ENCODE data around the gene KRTAP5-2. TPM values are rescaled to one million over a fixed set of nuclear protein-coding genes. Genes with fewer than 3 reads are reported as not detected.
A peak's percentile ranks its signal among the peaks of the same experiment; 100 is the strongest.

The KRTAP5-2 gene
- total and polyA plus RNA-seq, 10 donors: not detected

DNA sequence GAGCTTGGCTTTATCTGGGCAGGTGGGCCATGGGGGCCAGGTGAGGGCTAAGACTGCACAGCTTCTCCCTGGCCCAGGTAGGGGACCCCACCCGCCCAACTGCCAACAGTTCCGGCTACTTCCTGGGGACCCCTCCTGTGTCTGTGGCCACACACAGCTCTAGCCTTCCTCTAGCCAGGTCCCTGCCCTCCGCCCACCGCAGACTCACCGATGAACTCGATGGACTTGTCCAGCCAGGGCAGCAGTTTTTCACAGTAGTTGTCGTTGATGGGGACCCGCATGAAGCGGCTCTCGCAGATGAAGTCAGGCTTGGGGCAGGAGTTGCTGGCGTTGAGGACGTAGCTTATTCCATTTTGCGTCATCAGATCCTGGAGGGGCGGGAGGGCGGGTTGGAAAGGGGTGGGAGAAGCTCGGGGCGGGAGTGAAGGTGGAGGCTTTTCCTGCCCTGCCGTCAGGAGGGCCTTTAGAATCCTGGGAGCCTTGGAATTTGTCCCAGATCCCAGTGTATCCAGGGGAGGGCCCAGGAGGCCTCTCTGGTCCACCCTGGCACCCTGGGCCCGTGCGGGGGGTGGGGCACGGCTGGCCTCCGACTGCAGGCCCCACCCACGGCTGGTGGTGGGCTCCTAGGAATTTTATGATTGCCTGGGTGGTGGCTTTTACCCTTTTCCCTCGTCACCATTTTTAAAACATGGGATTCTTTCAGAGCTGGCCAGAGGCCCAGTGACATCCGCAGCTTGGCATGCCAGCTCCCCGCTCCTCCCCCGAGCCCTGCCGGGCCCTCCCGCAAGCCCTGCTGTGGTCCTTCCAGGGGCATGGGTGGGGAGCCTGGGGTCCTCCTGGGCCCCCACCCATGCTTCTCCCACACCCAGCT is 40.0 kb downstream of the KRTAP5-2 start:
- Histone ChIP-seq H3K4me3 (no peak overlapping the region), H3K4me1 (peaks cover 4 to 36% (median 19%) of the 10 kb centered on the region in 6 donors), H3K36me3 (peaks cover 0 to 49% (median 3%) of the 10 kb centered on the region in 6 donors), H3K27me3 (replicated peaks in 1 of 7) (peaks cover 0 to 75% (median 1%) of the 10 kb centered on the region in 7 donors), H3K27ac (peak overlapping the region in 6 of 8 donors; percentile 45 to 82 (median 63)), H3K9me3 (no peaks in the 10 kb centered on the region)
- 54 to 63% (median 55%) methylated on average over 14 to 29 of the region's 29 CpGs for WGBS, 5 donors
- DNase-seq: peak; percentile 70
- TF ChIP-seq POLR2A (IDR thresholded peaks at IDR 0.05): no peak
- TF ChIP-seq, protein P1, sequence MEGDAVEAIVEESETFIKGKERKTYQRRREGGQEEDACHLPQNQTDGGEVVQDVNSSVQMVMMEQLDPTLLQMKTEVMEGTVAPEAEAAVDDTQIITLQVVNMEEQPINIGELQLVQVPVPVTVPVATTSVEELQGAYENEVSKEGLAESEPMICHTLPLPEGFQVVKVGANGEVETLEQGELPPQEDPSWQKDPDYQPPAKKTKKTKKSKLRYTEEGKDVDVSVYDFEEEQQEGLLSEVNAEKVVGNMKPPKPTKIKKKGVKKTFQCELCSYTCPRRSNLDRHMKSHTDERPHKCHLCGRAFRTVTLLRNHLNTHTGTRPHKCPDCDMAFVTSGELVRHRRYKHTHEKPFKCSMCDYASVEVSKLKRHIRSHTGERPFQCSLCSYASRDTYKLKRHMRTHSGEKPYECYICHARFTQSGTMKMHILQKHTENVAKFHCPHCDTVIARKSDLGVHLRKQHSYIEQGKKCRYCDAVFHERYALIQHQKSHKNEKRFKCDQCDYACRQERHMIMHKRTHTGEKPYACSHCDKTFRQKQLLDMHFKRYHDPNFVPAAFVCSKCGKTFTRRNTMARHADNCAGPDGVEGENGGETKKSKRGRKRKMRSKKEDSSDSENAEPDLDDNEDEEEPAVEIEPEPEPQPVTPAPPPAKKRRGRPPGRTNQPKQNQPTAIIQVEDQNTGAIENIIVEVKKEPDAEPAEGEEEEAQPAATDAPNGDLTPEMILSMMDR (IDR thresholded peaks at IDR 0.05 in 8 of 11, conservative IDR thresholded peaks at IDR 0.05 in 3 of 11): no peak
- TF ChIP-seq POLR2AphosphoS5 (IDR thresholded peaks at IDR 0.05): peak in 1 of 3 donors; percentile 40
- intact Hi-C loops (cut with DNase I; ENCODE audit: low total_unique reads): no loop called here

GRCh38 chr11:1557051-1557884 is 40.8 kb downstream of the KRTAP5-2 start:
- WGBS, 5 donors: 63 to 91% (median 80%) methylated on average over 22 to 74 of the region's 74 CpGs

DNA sequence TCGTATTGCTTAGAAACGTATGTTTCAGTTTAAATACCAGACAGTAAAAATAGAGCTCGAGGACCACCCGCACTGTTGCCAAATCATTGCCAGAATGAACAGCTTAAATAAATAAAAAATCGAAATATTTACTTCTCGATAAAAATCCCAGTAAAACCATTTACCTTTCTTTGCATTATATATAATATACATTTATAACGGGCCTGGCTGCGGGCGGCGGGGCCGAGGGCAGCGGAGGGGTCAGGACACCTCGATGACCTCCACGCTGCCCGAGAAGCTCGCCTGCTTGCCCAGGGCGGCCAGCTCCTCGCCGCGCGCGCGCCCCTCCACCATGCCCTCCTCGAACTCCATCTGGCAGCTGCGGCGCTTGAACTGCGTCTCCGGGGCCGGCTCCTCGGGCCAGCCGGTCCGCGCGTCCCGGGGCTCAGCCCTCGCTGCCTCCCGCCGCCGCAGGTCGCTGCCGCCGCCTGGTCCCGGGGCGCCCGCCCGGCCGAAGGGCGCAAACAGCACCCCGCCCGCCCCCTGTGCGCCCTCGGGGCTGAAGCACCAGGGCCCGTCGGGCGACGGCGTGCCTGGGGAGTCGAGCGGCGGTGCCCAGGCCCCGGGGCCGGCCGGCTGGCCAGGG is 41.7 kb downstream of the KRTAP5-2 start:
- Histone ChIP-seq H3K27ac (no peak overlapping the region), H3K36me3 (peaks cover 0 to 36% (median 3%) of the 10 kb centered on the region in 6 donors), H3K9me3 (no peaks in the 10 kb centered on the region), H3K4me1 (peaks cover 4 to 36% (median 19%) of the 10 kb centered on the region in 6 donors), H3K4me3 (no peak overlapping the region), H3K27me3 (replicated peaks in 1 of 7) (peaks cover 0 to 86% (median 3%) of the 10 kb centered on the region in 7 donors)
- intact Hi-C loops (cut with DNase I; ENCODE audit: low total_unique reads): no loop called here
- no peak for TF ChIP-seq POLR2A (IDR thresholded peaks at IDR 0.05)
- no peak for TF ChIP-seq POLR2AphosphoS5 (IDR thresholded peaks at IDR 0.05)
- TF ChIP-seq, protein P1 (IDR thresholded peaks at IDR 0.05 in 8 of 11, conservative IDR thresholded peaks at IDR 0.05 in 3 of 11): no peak
- 30 to 63% (median 52%) methylated on average over 20 to 63 of the region's 63 CpGs for WGBS, 5 donors
- DNase-seq: no peak

More at GRCh38 chr11:1557051-1557884, 40.8 kb downstream of the KRTAP5-2 start:
- intact Hi-C loops (cut with DNase I; ENCODE audit: low total_unique reads): no loop called here
- no peaks in the 10 kb centered on the region for H3K9me3 ChIP-seq
- H3K27ac ChIP-seq: peak overlapping the region in 4 of 8 donors; percentile 45 to 82 (median 60)
- H3K4me3 ChIP-seq: no peak overlapping the region
- DNase-seq: no peak
- H3K27me3 ChIP-seq (replicated peaks in 1 of 7): peaks cover 0 to 83% (median 3%) of the 10 kb centered on the region in 7 donors
- TF ChIP-seq, protein P1 (IDR thresholded peaks at IDR 0.05 in 8 of 11, conservative IDR thresholded peaks at IDR 0.05 in 3 of 11): no peak
- TF ChIP-seq POLR2A (IDR thresholded peaks at IDR 0.05) (no peak), POLR2AphosphoS5 (IDR thresholded peaks at IDR 0.05) (no peak)
- peaks cover 0 to 43% (median 3%) of the 10 kb centered on the region in 6 donors for H3K36me3 ChIP-seq
- H3K4me1 ChIP-seq: peaks cover 4 to 36% (median 19%) of the 10 kb centered on the region in 6 donors

Data from spleen (tissue), 11 donors.